Mesothelial cell of epicardium (in vitro differentiated cells): Measurements from ENCODE around the gene THTPA. TPM values are rescaled to one million over a fixed set of nuclear protein-coding genes. Genes with fewer than 3 reads are reported as not detected.
A peak's percentile ranks its signal among the peaks of the same experiment; 100 is the strongest.

Experiments
- DNase-seq, 2 experiments: peaks; one replicate each; pipeline ENCODE4 v3.0.0; 2021; ENCODE audit warnings: low spot score in 2 of 2; ENCODE audit not compliant: unreplicated experiment in 2 of 2
- H3K27ac Mint-ChIP-seq: 2 replicates; pipeline ENCODE4 v1.8.0; 2021; ENCODE audit warnings: mixed read lengths
- H3K27me3 Mint-ChIP-seq: 2 replicates; pipeline ENCODE4 v1.8.0; 2021; ENCODE audit warnings: low read depth, mixed read lengths
- H3K36me3 Mint-ChIP-seq: 2 replicates; pipeline ENCODE4 v1.8.0; 2021; ENCODE audit warnings: mixed read lengths
- H3K4me1 Mint-ChIP-seq: 2 replicates; pipeline ENCODE4 v1.8.0; 2021; ENCODE audit warnings: mixed read lengths
- H3K4me3 Mint-ChIP-seq: 2 replicates; pipeline ENCODE4 v1.8.0; 2021; ENCODE audit warnings: mild to moderate bottlenecking, moderate library complexity, mixed read lengths
- H3K9me3 Mint-ChIP-seq: 2 replicates; pipeline ENCODE4 v1.8.0; 2021; ENCODE audit warnings: mixed read lengths
- CTCF ChIP-seq: fragments of 200-600 bp; sonication (generic); IDR thresholded peaks from one replicate; pipeline ENCODE4 v1.5.0; 2021; ENCODE audit warnings: antibody characterized with exemption; ENCODE audit not compliant: unreplicated experiment
- total RNA-seq: library from RNA; stranded (reverse); gene quantifications from 3 replicates; pipeline ENCODE4 v1.2.1, GENCODE V29; 2021

THTPA gene
- total RNA-seq, 1 donor from 2014 or later: 15.2 TPM

GRCh38 chr14:23550812-23551265, 5.2 kb upstream of the THTPA start:
- Mint-ChIP-seq H3K9me3 (no peaks in the 10 kb centered on the region), H3K4me1 (peaks cover 5% of the 10 kb centered on the region), H3K27me3 (no peaks in the 10 kb centered on the region), H3K27ac (peak overlapping the region; percentile 80), H3K4me3 (no peak overlapping the region), H3K36me3 (no peaks in the 10 kb centered on the region)
- no peak for TF ChIP-seq CTCF
- DNase-seq: peak in 1 of 2 experiments; percentile 50

- Mint-ChIP-seq H3K36me3 (no peaks in the 10 kb centered on the region), H3K27me3 (no peaks in the 10 kb centered on the region), H3K4me3 (no peak within 1 kb of the TSS), H3K9me3 (no peaks in the 10 kb centered on the region), H3K4me1 (peaks cover 9% of the 10 kb centered on the region), H3K27ac (peak within 1 kb of the TSS; percentile 80)
- TF ChIP-seq CTCF: no peak
- DNase-seq: peak; percentile 59 to 80
Observed at GRCh38 chr14:23551266-23552028, 4.6 kb upstream of the THTPA start, which contains the start of gene ZFHX2. ZFHX2 (minus strand) TSS chr14:23551765; CDS start chr14:23535325, 16,440 bp downstream.

GRCh38 chr14:23555533-23555881, 564 bp upstream of the THTPA start:
- Mint-ChIP-seq H3K9me3 (no peaks in the 10 kb centered on the region), H3K36me3 (peaks cover 4% of the 10 kb centered on the region), H3K27ac (peak overlapping the region; percentile 94), H3K4me1 (peaks cover 20% of the 10 kb centered on the region), H3K4me3 (peak overlapping the region; percentile 92), H3K27me3 (no peaks in the 10 kb centered on the region)
- DNase-seq: no peak
- no peak for TF ChIP-seq CTCF

DNA sequence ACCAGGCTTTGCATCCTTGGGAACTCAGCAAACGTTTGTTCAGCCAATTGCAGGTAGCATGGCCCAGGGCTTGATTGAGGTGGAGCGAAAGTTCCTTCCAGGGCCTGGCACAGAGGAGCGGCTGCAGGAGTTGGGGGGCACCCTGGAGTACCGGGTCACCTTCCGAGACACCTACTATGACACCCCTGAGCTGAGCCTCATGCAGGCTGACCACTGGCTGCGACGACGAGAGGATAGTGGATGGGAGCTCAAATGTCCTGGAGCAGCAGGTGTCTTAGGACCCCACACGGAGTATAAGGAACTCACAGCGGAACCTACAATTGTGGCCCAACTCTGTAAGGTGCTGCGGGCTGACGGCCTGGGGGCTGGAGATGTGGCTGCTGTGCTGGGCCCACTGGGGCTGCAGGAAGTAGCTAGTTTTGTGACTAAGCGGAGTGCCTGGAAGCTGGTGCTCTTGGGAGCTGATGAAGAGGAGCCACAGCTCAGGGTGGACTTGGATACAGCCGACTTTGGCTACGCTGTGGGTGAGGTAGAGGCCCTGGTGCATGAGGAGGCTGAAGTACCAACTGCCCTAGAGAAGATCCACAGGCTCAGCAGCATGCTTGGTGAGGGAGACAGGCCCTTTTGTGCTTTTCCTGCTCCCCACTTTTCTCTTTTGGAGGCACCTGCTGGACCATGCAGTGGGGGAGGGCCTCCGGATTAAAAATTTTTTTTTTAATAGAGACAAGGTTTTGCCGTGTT, 799 bp downstream of the THTPA start:
- no peak for DNase-seq
- H3K4me3 Mint-ChIP-seq: peak overlapping the region; percentile 92
- peaks cover 12% of the 10 kb centered on the region for H3K36me3 Mint-ChIP-seq
- peak overlapping the region; percentile 94 for H3K27ac Mint-ChIP-seq
- no peak for TF ChIP-seq CTCF
- no peaks in the 10 kb centered on the region for H3K9me3 Mint-ChIP-seq
- H3K27me3 Mint-ChIP-seq: no peaks in the 10 kb centered on the region
- peaks cover 20% of the 10 kb centered on the region for H3K4me1 Mint-ChIP-seq

DNA sequence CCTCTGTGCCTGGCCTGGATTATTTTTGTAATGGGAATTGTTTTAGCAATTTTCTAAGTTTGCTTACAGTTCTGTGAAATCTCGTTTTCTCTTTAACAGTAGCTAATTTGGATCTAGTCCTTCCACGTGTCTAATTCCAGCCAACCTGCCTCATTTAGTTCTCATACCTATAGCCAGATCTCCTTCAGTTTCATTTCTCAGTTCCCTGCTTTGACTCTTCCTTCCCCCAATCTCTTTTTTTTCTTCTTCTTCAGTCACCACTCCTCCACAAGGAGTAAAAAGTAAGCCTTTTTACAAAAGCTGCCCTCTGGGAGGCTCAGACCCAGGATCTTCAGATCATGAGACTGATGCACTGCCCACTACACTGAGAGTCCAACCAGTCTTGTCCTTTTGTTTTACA, 1.4 kb downstream of the THTPA start:
- Mint-ChIP-seq H3K4me3 (peak overlapping the region; percentile 60), H3K27me3 (no peaks in the 10 kb centered on the region), H3K36me3 (peaks cover 12% of the 10 kb centered on the region), H3K4me1 (peaks cover 20% of the 10 kb centered on the region), H3K9me3 (no peaks in the 10 kb centered on the region), H3K27ac (peak overlapping the region; percentile 70)
- no peak for TF ChIP-seq CTCF
- DNase-seq: no peak
